Activated CD8-positive, alpha-beta T cell treated with anti-CD3 and anti-CD28 coated beads, Interleukin-2, amount 10 ng/mL, durations not matched to agents 7 days and 5 days (primary cell): ENCODE measurements around the gene DNMT3A. TPM values are rescaled to one million over a fixed set of nuclear protein-coding genes. Genes with fewer than 3 reads are reported as not detected.

Experiments
- ATAC-seq: fragments of 150-1000 bp; cut with Tn5 transposase; one replicate; pipeline ENCODE4 v1.10.0; 2021; ENCODE audit warnings: moderate library complexity
- CTCF ChIA-PET: fragments of 350-600 bp; sonication (Branson Sonifier 250); formaldehyde crosslinking; loops from one replicate; lab custom pipeline; 2021; ENCODE audit warnings: antibody characterized with exemption; lab: Charles Lee
- POLR2A ChIA-PET: fragments of 350-600 bp; sonication (Branson Sonifier 250); formaldehyde crosslinking; loops from one replicate; lab custom pipeline; 2021; ENCODE audit warnings: antibody characterized with exemption; lab: Charles Lee
- DNase-seq: peaks from one replicate; pipeline ENCODE4 v3.0.0-alpha.2; 2020
- H3K27ac Mint-ChIP-seq: one replicate; pipeline ENCODE4 v1.8.0; 2021; ENCODE audit warnings: mild to moderate bottlenecking, mixed read lengths
- H3K27me3 Mint-ChIP-seq: one replicate; pipeline ENCODE4 v1.8.0; 2021; ENCODE audit warnings: low read depth, mixed read lengths
- H3K36me3 Mint-ChIP-seq: one replicate; pipeline ENCODE4 v1.8.0; 2021; ENCODE audit warnings: low read depth, mixed read lengths
- H3K4me1 Mint-ChIP-seq: one replicate; pipeline ENCODE4 v1.8.0; 2021; ENCODE audit warnings: low read depth, mixed read lengths
- H3K4me3 Mint-ChIP-seq: one replicate; pipeline ENCODE4 v1.8.0; 2021; ENCODE audit warnings: mild to moderate bottlenecking, mixed read lengths
- H3K9me3 Mint-ChIP-seq: one replicate; pipeline ENCODE4 v1.8.0; 2022; ENCODE audit warnings: mixed read lengths; ENCODE audit not compliant: insufficient read depth
- total RNA-seq, 2 experiments: library from RNA; stranded (reverse); gene quantifications; one replicate each; pipeline ENCODE4 v1.2.3, GENCODE V29; 2021

DNMT3A gene
- total RNA-seq, 2 experiments from 2014 or later: 76.4 to 79.8 TPM

GRCh38 chr2:25294573-25295462 lies 46.9 kb downstream of the DNMT3A start:
- Mint-ChIP-seq H3K27me3 (no peaks in the 10 kb centered on the region), H3K4me3 (peak overlapping the region; percentile 70), H3K9me3 (no peaks in the 10 kb centered on the region), H3K36me3 (peaks cover 45% of the 10 kb centered on the region), H3K4me1 (peaks cover 73% of the 10 kb centered on the region), H3K27ac (peak overlapping the region; percentile 93)
- peak; percentile 92 for DNase-seq
- ChIA-PET CTCF (interaction anchor here (0.6 to 4.7 kb wide), 11 partner anchors 9 to 312 kb away, joined by 3 to 62 read pairs (median 8); no protein-coding TSS in a partner anchor), POLR2A (interaction anchor here (0.7 to 4.0 kb wide), 22 partner anchors 9 to 1215 kb away, joined by 3 to 58 read pairs (median 4); partner anchors contain the start of gene ASXL2)
- peak; percentile 92 for ATAC-seq

- DNase-seq: peak; percentile 51
- Mint-ChIP-seq H3K27ac (peak overlapping the region; percentile 93), H3K9me3 (no peaks in the 10 kb centered on the region), H3K36me3 (peaks cover 39% of the 10 kb centered on the region), H3K27me3 (no peaks in the 10 kb centered on the region), H3K4me3 (peak overlapping the region; percentile 70), H3K4me1 (peaks cover 68% of the 10 kb centered on the region)
- ChIA-PET POLR2A (interaction anchor here (1.0 to 4.0 kb wide), 13 partner anchors 8 to 1215 kb away, joined by 3 to 58 read pairs (median 7); no protein-coding TSS in a partner anchor), CTCF (interaction anchor here (1.1 to 4.7 kb wide), 9 partner anchors 8 to 273 kb away, joined by 3 to 62 read pairs (median 8); no protein-coding TSS in a partner anchor)
- peak; percentile 16 for ATAC-seq
Measured at GRCh38 chr2:25293958-25294562, 47.7 kb downstream of the DNMT3A start.

- ATAC-seq (no peak), DNase-seq (no peak)
- peak overlapping the region; percentile 41 for H3K27ac Mint-ChIP-seq
- no peaks in the 10 kb centered on the region for H3K27me3 Mint-ChIP-seq
- no peaks in the 10 kb centered on the region for H3K9me3 Mint-ChIP-seq
- H3K4me3 Mint-ChIP-seq: no peak overlapping the region
- ChIA-PET POLR2A (interaction anchor here (1.0 to 4.0 kb wide), 2 partner anchors 12 to 20 kb away, joined by 3 to 31 read pairs; no protein-coding TSS in a partner anchor), CTCF (interaction anchor here (1.0 to 4.7 kb wide), 3 partner anchors 15 to 20 kb away, joined by 3 to 62 read pairs (median 3); no protein-coding TSS in a partner anchor)
- peaks cover 40% of the 10 kb centered on the region for H3K36me3 Mint-ChIP-seq
- peaks cover 65% of the 10 kb centered on the region for H3K4me1 Mint-ChIP-seq
Measured at GRCh38 chr2:25293145-25293544, 48.6 kb downstream of the DNMT3A start.

- no peak for DNase-seq
- Mint-ChIP-seq H3K4me1 (peaks cover 60% of the 10 kb centered on the region), H3K4me3 (no peak overlapping the region), H3K36me3 (peaks cover 35% of the 10 kb centered on the region), H3K27ac (peak overlapping the region; percentile 64), H3K27me3 (no peaks in the 10 kb centered on the region), H3K9me3 (no peaks in the 10 kb centered on the region)
- no peak for ATAC-seq
- CTCF ChIA-PET: interaction anchor here (1.0 to 2.3 kb wide), 3 partner anchors 15 to 19 kb away, joined by 3 to 9 read pairs (median 3); no protein-coding TSS in a partner anchor
- POLR2A ChIA-PET: interaction anchor here (1.0 to 4.0 kb wide), 2 partner anchors 12 to 19 kb away, joined by 3 to 31 read pairs; no protein-coding TSS in a partner anchor
Measured at GRCh38 chr2:25292408-25292807, 49.3 kb downstream of the DNMT3A start.

- DNase-seq: no peak
- no peaks in the 10 kb centered on the region for H3K27me3 Mint-ChIP-seq
- H3K4me3 Mint-ChIP-seq: no peak overlapping the region
- peaks cover 37% of the 10 kb centered on the region for H3K36me3 Mint-ChIP-seq
- no peak overlapping the region for H3K27ac Mint-ChIP-seq
- no peaks in the 10 kb centered on the region for H3K9me3 Mint-ChIP-seq
- CTCF ChIA-PET: interaction anchor here (1.0 to 2.3 kb wide), 4 partner anchors 14 to 71 kb away, joined by 3 to 9 read pairs (median 5); no protein-coding TSS in a partner anchor
- no peak for ATAC-seq
- POLR2A ChIA-PET: interaction anchor here (0.9 to 1.6 kb wide), 2 partner anchors 14 to 43 kb away, joined by 3 to 5 read pairs; no protein-coding TSS in a partner anchor
- H3K4me1 Mint-ChIP-seq: peaks cover 61% of the 10 kb centered on the region
Measured at GRCh38 chr2:25290811-25291495, 50.8 kb downstream of the DNMT3A start.

GRCh38 chr2:25286723-25287483 lies 54.8 kb downstream of the DNMT3A start:
- ChIA-PET CTCF (interaction anchor here (0.8 to 3.9 kb wide), 8 partner anchors 8 to 280 kb away, joined by 3 to 58 read pairs (median 7); no protein-coding TSS in a partner anchor), POLR2A (interaction anchor here (1.2 to 3.4 kb wide), 5 partner anchors 8 to 75 kb away, joined by 5 to 58 read pairs (median 25); no protein-coding TSS in a partner anchor)
- Mint-ChIP-seq H3K27ac (peak overlapping the region; percentile 95), H3K9me3 (no peaks in the 10 kb centered on the region), H3K4me1 (peaks cover 48% of the 10 kb centered on the region), H3K4me3 (peak overlapping the region; percentile 64), H3K27me3 (no peaks in the 10 kb centered on the region), H3K36me3 (peaks cover 37% of the 10 kb centered on the region)
- DNase-seq (no peak), ATAC-seq (no peak)

GRCh38 chr2:25286025-25286400 lies 55.7 kb downstream of the DNMT3A start:
- H3K4me3 Mint-ChIP-seq: peak overlapping the region; percentile 64
- POLR2A ChIA-PET: interaction anchor here (1.2 to 3.4 kb wide), 5 partner anchors 9 to 76 kb away, joined by 5 to 58 read pairs (median 25); no protein-coding TSS in a partner anchor
- H3K4me1 Mint-ChIP-seq: peaks cover 47% of the 10 kb centered on the region

GRCh38 chr2:25285265-25286024 lies 56.3 kb downstream of the DNMT3A start:
- Mint-ChIP-seq H3K27me3 (no peaks in the 10 kb centered on the region), H3K27ac (peak overlapping the region; percentile 95), H3K4me3 (peak overlapping the region; percentile 64), H3K36me3 (peaks cover 44% of the 10 kb centered on the region), H3K4me1 (peaks cover 49% of the 10 kb centered on the region), H3K9me3 (no peaks in the 10 kb centered on the region)
- POLR2A ChIA-PET: interaction anchor here (1.9 to 3.4 kb wide), 4 partner anchors 8 to 77 kb away, joined by 5 to 58 read pairs (median 30); no protein-coding TSS in a partner anchor
- CTCF ChIA-PET: interaction anchor here (0.9 to 3.9 kb wide), 8 partner anchors 8 to 282 kb away, joined by 3 to 58 read pairs (median 8); no protein-coding TSS in a partner anchor
- DNase-seq: no peak
- ATAC-seq: no peak

More at GRCh38 chr2:25286025-25286400, 55.7 kb downstream of the DNMT3A start:
- DNase-seq: peak; percentile 91
- H3K27me3 Mint-ChIP-seq: no peaks in the 10 kb centered on the region
- no peaks in the 10 kb centered on the region for H3K9me3 Mint-ChIP-seq
- H3K36me3 Mint-ChIP-seq: peaks cover 42% of the 10 kb centered on the region
- ATAC-seq: peak; percentile 100
- H3K27ac Mint-ChIP-seq: peak overlapping the region; percentile 95
- CTCF ChIA-PET: interaction anchor here (0.9 to 3.9 kb wide), 8 partner anchors 9 to 281 kb away, joined by 3 to 58 read pairs (median 8); no protein-coding TSS in a partner anchor

- ATAC-seq: no peak
- H3K4me1 Mint-ChIP-seq: peaks cover 55% of the 10 kb centered on the region
- CTCF ChIA-PET: interaction anchor here (1.5 to 3.9 kb wide), 3 partner anchors 8 to 77 kb away, joined by 7 to 58 read pairs (median 14); no protein-coding TSS in a partner anchor
- H3K9me3 Mint-ChIP-seq: no peaks in the 10 kb centered on the region
- H3K36me3 Mint-ChIP-seq: peaks cover 50% of the 10 kb centered on the region
- no peak overlapping the region for H3K4me3 Mint-ChIP-seq
- H3K27ac Mint-ChIP-seq: peak overlapping the region; percentile 95
- POLR2A ChIA-PET: interaction anchor here (0.6 to 3.4 kb wide), 4 partner anchors 8 to 769 kb away, joined by 3 to 58 read pairs (median 30); no protein-coding TSS in a partner anchor
- H3K27me3 Mint-ChIP-seq: no peaks in the 10 kb centered on the region
- no peak for DNase-seq
Measured at GRCh38 chr2:25284756-25285155, 57.0 kb downstream of the DNMT3A start.
